DND-41 (cell line): Measurements from ENCODE around the gene SELENOW.
"Not testable (repeated sequence)": the region's sequence is repeated elsewhere in the genome, so short reads cannot be mapped to it uniquely, and the experiment has no call there.

Source experiments
- EZH2 ChIP-seq: IDR thresholded peaks from 3 replicates; pipeline ENCODE4 v1.6.1; 2012; ENCODE audit warnings: borderline replicate concordance, low read depth, mild to moderate bottlenecking, moderate library complexity, low read length, inconsistent platforms; ENCODE audit not compliant: severe bottlenecking
- TF ChIP-seq, protein P1 (sequence below): IDR thresholded peaks from 2 replicates; pipeline ENCODE4 v1.5.1; 2012; ENCODE audit warnings: borderline replicate concordance, low read length, moderate library complexity, mild to moderate bottlenecking; ENCODE audit not compliant: poor library complexity, severe bottlenecking; ENCODE audit errors: extremely low read depth

DNA sequence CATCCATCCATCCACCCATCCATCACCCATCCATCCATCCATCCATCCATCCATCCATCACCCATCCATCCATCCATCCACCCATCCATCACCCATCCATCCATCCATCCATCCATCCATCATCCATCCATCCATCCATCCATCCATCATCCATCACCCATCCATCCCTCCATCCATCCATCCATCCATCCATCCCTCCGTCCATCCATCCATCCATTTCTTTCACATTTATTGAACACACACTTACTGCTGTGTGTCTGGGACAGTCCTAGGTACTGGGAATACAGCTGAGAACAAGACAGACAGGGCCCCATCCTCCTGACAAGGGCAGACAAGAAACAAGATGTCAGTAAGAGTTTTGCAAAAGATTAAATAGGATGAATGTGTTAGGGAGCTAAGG lies 39.7 kb downstream of the SELENOW start:
- TF ChIP-seq, protein P1, sequence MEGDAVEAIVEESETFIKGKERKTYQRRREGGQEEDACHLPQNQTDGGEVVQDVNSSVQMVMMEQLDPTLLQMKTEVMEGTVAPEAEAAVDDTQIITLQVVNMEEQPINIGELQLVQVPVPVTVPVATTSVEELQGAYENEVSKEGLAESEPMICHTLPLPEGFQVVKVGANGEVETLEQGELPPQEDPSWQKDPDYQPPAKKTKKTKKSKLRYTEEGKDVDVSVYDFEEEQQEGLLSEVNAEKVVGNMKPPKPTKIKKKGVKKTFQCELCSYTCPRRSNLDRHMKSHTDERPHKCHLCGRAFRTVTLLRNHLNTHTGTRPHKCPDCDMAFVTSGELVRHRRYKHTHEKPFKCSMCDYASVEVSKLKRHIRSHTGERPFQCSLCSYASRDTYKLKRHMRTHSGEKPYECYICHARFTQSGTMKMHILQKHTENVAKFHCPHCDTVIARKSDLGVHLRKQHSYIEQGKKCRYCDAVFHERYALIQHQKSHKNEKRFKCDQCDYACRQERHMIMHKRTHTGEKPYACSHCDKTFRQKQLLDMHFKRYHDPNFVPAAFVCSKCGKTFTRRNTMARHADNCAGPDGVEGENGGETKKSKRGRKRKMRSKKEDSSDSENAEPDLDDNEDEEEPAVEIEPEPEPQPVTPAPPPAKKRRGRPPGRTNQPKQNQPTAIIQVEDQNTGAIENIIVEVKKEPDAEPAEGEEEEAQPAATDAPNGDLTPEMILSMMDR, result not testable (repeated sequence)
- not testable (repeated sequence) for TF ChIP-seq EZH2
